ENCODE results near the gene DUOX2.

The DUOX2 gene

DNA sequence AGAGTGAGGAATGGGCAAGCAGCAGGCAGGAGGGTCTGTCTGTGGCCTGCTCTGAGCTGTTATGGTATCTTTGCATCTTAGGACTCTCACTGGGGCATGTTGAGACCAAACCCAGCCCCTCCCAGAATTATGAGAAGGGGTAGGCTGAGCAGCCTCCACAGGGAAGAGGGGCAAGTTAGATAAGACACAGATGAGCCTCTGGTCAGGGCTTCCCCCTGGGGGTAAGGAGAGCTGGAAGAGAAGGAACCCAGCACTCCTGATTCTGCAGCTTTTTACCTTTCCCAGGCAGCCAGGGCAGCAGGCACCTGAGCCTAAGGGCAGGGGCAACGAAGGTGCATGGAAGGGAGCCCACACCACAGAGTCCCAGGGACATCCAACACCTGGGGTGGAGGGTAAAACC, 35.1 kb upstream of the DUOX2 start:
- H3K27me3 ChIP-seq (ENCODE audit: control insufficient read depth, insufficient read depth, low read length) = no peaks in the 10 kb centered on the region
- H3K36me3 ChIP-seq (ENCODE audit: control insufficient read depth, insufficient read depth, low read length) = no peaks in the 10 kb centered on the region
- H3K4me1 ChIP-seq (ENCODE audit: control insufficient read depth, insufficient read depth, low read length) = no peaks in the 10 kb centered on the region
- no peak overlapping the region for H3K27ac ChIP-seq (ENCODE audit: low read depth, low read length)
- no peak overlapping the region for H3K9ac ChIP-seq (ENCODE audit: low read depth, low read length)
- H3K4me3 ChIP-seq (ENCODE audit: low read depth, low read length) = no peak overlapping the region
- H3K9me3 ChIP-seq (ENCODE audit: control insufficient read depth, insufficient read depth, low read length) = no peaks in the 10 kb centered on the region

DNA sequence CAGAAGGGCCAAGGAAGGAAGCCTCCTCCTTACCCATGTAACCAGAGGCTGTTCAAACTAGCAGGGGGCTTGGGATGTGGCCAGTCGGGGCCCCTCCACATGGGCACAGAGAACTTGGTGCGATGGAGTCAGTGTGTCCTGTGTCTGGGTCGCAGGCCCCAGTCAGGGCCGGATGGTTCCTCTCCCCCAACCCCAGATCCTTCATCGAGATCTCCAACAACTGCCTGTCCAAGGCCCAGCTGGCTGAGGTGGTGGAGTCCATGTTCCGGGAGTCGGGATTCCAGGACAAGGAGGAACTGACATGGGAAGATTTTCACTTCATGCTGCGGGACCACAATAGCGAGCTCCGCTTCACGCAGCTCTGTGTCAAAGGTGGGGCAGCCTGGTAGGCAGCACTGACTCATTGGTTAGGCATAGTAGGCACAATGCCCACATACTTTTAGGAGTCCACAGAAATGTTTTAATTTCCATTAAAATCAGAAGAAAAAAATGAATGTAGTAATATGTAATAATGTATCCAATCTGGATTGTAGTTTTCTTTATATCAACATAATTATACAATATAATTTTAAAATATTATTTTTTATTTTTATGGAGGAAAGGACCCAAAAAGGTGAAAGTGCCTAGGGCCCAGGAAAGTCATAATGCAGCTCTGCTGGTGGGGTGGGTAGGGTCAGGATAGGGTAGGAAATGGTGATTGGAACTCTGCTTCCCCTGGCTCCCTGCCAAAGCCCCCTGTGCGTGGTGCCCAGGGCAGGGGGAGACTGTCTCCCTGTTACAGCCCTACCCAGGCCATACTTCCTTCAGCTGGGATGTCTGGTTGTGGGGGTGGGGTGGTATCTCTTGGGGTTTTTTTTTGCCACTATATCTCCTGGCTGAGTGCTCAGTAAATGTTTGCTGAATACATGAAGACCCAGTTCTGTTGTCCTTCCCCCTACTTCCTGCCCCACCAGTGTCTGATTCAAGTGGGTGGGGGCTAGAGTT, 34.4 kb upstream of the DUOX2 start:
- Histone ChIP-seq H3K4me3 (ENCODE audit: low read depth, low read length) (no peak overlapping the region), H3K27ac (ENCODE audit: low read depth, low read length) (no peak overlapping the region), H3K9ac (ENCODE audit: low read depth, low read length) (no peak overlapping the region)

DNA sequence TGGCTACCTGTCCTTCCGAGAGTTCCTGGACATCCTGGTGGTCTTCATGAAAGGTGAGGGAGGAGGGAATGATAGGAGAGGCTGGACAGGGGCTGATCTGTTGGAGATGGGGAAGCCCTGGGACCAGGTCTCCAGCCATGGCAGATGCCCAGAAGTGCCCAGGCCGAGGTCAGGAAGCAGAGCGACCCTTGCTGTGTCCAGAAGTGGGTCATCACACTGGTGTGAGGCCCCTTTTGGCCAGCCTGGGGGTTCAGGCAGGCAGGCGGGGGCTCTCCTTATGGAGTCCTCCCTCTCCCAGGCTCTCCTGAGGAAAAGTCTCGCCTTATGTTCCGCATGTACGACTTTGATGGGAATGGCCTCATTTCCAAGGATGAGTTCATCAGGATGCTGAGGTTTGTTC, 33.6 kb upstream of the DUOX2 start:
- Histone ChIP-seq H3K4me1 (ENCODE audit: control insufficient read depth, insufficient read depth, low read length) (no peaks in the 10 kb centered on the region), H3K9me3 (ENCODE audit: control insufficient read depth, insufficient read depth, low read length) (no peaks in the 10 kb centered on the region), H3K4me3 (ENCODE audit: low read depth, low read length) (no peak overlapping the region), H3K27ac (ENCODE audit: low read depth, low read length) (no peak overlapping the region), H3K27me3 (ENCODE audit: control insufficient read depth, insufficient read depth, low read length) (no peaks in the 10 kb centered on the region; the same call in 1 of the 2 replicates), H3K36me3 (ENCODE audit: control insufficient read depth, insufficient read depth, low read length) (no peaks in the 10 kb centered on the region), H3K9ac (ENCODE audit: low read depth, low read length) (no peak overlapping the region)

More for the DNA sequence above, 34.4 kb upstream of the DUOX2 start:
- Histone ChIP-seq H3K4me1 (ENCODE audit: control insufficient read depth, insufficient read depth, low read length) (no peaks in the 10 kb centered on the region), H3K36me3 (ENCODE audit: control insufficient read depth, insufficient read depth, low read length) (no peaks in the 10 kb centered on the region), H3K9me3 (ENCODE audit: control insufficient read depth, insufficient read depth, low read length) (no peaks in the 10 kb centered on the region), H3K27me3 (ENCODE audit: control insufficient read depth, insufficient read depth, low read length) (no peaks in the 10 kb centered on the region; the same call in 1 of the 2 replicates)

DNA sequence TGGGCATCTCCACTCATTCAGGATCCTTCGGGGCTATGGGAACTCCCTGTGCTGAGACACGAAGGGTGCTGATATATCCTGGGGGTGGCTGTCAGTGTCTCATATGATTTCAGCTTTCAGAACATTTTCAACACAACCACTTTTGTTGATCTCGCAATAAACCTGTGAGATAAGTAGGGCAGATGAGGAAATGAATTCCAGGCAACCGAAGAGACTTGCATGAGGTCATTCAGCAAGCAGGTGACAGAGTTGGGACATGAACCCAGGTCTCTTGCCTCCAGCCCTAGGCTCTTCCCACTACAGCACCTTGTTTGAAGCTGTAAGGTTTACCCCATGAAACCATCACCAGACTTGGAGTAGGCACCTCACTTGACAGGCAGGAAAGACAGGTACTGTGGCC, 32.4 kb upstream of the DUOX2 start:
- Histone ChIP-seq H3K9me3 (ENCODE audit: control insufficient read depth, insufficient read depth, low read length) (no peaks in the 10 kb centered on the region), H3K27ac (ENCODE audit: low read depth, low read length) (no peak overlapping the region)

DNA sequence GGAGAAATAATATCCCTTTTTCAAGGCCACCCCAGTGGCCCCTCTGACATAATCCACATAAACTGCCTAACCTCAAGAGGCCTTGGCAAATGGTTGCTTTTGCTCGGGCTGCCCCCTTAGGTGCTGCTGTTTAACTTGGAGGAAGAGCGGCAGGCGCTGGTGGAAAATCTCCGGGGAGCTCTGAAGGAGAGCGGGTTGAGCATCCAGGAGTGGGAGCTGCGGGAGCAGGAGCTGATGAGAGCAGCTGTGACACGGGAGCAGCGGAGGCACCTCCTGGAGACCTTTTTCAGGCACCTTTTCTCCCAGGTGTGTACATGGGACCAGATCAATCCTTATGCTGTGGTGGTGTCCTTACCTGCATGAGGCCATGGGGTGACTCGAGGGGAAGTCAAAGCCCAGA, 30.8 kb upstream of the DUOX2 start:
- no peaks in the 10 kb centered on the region; the same call in 1 of the 2 replicates for H3K27me3 ChIP-seq (ENCODE audit: control insufficient read depth, insufficient read depth, low read length)
- H3K9me3 ChIP-seq (ENCODE audit: control insufficient read depth, insufficient read depth, low read length) = no peaks in the 10 kb centered on the region
- H3K4me3 ChIP-seq (ENCODE audit: low read depth, low read length) = no peak overlapping the region
- H3K4me1 ChIP-seq (ENCODE audit: control insufficient read depth, insufficient read depth, low read length) = no peaks in the 10 kb centered on the region
- no peak overlapping the region for H3K27ac ChIP-seq (ENCODE audit: low read depth, low read length)
- no peak overlapping the region for H3K9ac ChIP-seq (ENCODE audit: low read depth, low read length)
- H3K36me3 ChIP-seq (ENCODE audit: control insufficient read depth, insufficient read depth, low read length) = no peaks in the 10 kb centered on the region

More for the DNA sequence above, 32.4 kb upstream of the DUOX2 start:
- no peak overlapping the region for H3K9ac ChIP-seq (ENCODE audit: low read depth, low read length)
- no peaks in the 10 kb centered on the region for H3K36me3 ChIP-seq (ENCODE audit: control insufficient read depth, insufficient read depth, low read length)
- H3K27me3 ChIP-seq (ENCODE audit: control insufficient read depth, insufficient read depth, low read length) = no peaks in the 10 kb centered on the region; the same call in 1 of the 2 replicates
- no peaks in the 10 kb centered on the region for H3K4me1 ChIP-seq (ENCODE audit: control insufficient read depth, insufficient read depth, low read length)
- H3K4me3 ChIP-seq (ENCODE audit: low read depth, low read length) = no peak overlapping the region

DNA sequence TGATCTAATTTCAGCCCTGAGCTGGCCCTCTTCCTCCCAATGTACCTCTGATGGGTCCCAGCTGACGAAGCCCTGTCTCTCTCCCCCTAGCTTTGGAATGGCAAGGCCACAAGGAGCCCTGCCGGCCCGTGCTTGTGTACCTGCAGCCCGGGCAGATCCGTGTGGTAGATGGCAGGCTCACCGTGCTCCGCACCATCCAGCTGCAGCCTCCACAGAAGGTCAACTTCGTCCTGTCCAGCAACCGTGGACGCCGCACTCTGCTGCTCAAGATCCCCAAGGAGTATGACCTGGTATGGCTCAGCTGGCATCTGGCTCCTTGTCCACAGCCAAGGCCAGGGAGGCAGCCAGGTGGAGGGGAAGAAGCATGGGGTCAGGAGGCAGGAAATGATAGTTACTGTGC, 30.0 kb upstream of the DUOX2 start:
- no peak overlapping the region for H3K4me3 ChIP-seq (ENCODE audit: low read depth, low read length)
- H3K27me3 ChIP-seq (ENCODE audit: control insufficient read depth, insufficient read depth, low read length) = no peaks in the 10 kb centered on the region; the same call in 1 of the 2 replicates
- no peak overlapping the region for H3K27ac ChIP-seq (ENCODE audit: low read depth, low read length)
- H3K9ac ChIP-seq (ENCODE audit: low read depth, low read length) = no peak overlapping the region
- H3K36me3 ChIP-seq (ENCODE audit: control insufficient read depth, insufficient read depth, low read length) = no peaks in the 10 kb centered on the region
- H3K4me1 ChIP-seq (ENCODE audit: control insufficient read depth, insufficient read depth, low read length) = no peaks in the 10 kb centered on the region
- H3K9me3 ChIP-seq (ENCODE audit: control insufficient read depth, insufficient read depth, low read length) = no peaks in the 10 kb centered on the region

DNA sequence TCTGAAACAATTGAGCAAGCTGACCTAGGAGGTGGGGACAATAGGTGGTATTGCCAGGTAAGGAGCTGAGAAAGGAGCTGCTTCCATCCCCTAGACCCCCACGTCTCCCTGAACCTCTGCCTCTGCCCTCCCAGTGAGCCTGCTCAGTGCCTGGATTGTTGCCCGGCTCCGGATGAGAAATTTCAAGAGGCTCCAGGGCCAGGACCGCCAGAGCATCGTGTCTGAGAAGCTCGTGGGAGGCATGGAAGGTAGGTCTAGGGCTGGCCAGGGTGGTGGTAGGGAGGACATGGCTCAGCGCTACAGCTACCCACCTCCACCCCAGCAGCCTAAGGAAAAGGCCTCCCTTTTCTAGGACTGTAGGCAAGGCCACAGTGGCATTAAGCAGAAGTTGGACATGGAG, 29.1 kb upstream of the DUOX2 start:
- Histone ChIP-seq H3K27ac (ENCODE audit: low read depth, low read length) (no peak overlapping the region), H3K27me3 (ENCODE audit: control insufficient read depth, insufficient read depth, low read length) (peaks cover 4% of the 10 kb centered on the region), H3K4me3 (ENCODE audit: low read depth, low read length) (no peak overlapping the region), H3K36me3 (ENCODE audit: control insufficient read depth, insufficient read depth, low read length) (no peaks in the 10 kb centered on the region), H3K9me3 (ENCODE audit: control insufficient read depth, insufficient read depth, low read length) (no peaks in the 10 kb centered on the region), H3K9ac (ENCODE audit: low read depth, low read length) (no peak overlapping the region), H3K4me1 (ENCODE audit: control insufficient read depth, insufficient read depth, low read length) (no peaks in the 10 kb centered on the region)

DNA sequence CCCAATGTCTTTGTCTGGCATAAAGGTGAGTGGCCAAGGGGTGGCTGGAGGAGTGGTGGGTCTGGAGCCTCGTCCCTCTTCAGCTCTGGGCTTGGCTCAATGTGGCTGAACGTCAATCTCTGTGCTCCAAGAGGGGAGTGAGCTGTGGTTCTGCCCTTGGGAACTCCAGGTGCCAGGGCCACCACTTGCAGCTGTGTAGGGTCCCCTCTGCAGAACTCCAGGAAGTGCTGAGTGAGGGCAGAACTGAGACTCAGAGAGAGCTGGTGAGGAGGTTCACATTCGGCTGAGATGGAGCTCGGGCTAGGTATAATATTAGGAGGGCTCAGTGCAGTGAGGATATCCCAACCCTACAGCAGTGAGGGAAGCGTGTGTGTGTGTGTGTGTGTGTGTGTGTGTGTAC, 27.4 kb upstream of the DUOX2 start:
- no peaks in the 10 kb centered on the region for H3K9me3 ChIP-seq (ENCODE audit: control insufficient read depth, insufficient read depth, low read length)
- no peak overlapping the region for H3K4me3 ChIP-seq (ENCODE audit: low read depth, low read length)
- H3K4me1 ChIP-seq (ENCODE audit: control insufficient read depth, insufficient read depth, low read length) = no peaks in the 10 kb centered on the region
- H3K27me3 ChIP-seq (ENCODE audit: control insufficient read depth, insufficient read depth, low read length) = peaks cover 18% of the 10 kb centered on the region
- no peak overlapping the region for H3K27ac ChIP-seq (ENCODE audit: low read depth, low read length)
- H3K36me3 ChIP-seq (ENCODE audit: control insufficient read depth, insufficient read depth, low read length) = no peaks in the 10 kb centered on the region
- no peak overlapping the region for H3K9ac ChIP-seq (ENCODE audit: low read depth, low read length)

DNA sequence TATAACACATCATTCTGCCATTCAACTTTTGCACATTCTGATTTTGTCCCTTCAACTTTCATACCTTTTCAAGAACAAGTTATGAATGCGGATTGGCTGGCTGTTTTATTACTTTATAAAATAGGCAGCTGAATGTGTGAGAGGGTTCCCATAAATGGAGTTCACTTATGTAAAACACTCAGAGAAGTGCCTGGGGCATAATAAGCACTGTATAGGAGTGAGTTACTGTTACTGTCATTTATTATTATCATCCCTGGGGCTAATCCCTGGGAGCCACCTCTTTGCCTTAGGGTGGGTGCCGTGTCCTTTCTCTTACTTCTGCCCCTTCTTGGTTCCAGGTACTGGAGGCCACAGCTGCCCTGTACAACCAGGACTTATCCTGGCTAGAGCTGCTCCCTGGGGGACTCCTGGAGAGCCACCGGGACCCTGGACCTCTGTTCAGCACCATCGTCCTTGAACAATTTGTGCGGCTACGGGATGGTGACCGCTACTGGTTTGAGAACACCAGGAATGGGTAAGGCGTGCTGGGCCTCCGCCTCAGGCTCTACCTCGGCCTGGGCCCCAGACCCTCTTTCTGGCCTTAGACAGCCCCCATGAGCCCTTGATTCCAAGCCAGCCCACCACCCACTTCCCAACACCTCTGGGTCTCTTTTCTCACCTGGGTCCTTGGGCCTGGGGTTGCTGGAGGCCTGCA, 26.7 kb upstream of the DUOX2 start:
- Histone ChIP-seq H3K9me3 (ENCODE audit: control insufficient read depth, insufficient read depth, low read length) (no peaks in the 10 kb centered on the region), H3K4me1 (ENCODE audit: control insufficient read depth, insufficient read depth, low read length) (no peaks in the 10 kb centered on the region), H3K36me3 (ENCODE audit: control insufficient read depth, insufficient read depth, low read length) (no peaks in the 10 kb centered on the region), H3K27me3 (ENCODE audit: control insufficient read depth, insufficient read depth, low read length) (peaks cover 24% of the 10 kb centered on the region), H3K9ac (ENCODE audit: low read depth, low read length) (no peak overlapping the region), H3K4me3 (ENCODE audit: low read depth, low read length) (no peak overlapping the region), H3K27ac (ENCODE audit: low read depth, low read length) (no peak overlapping the region)

DNA sequence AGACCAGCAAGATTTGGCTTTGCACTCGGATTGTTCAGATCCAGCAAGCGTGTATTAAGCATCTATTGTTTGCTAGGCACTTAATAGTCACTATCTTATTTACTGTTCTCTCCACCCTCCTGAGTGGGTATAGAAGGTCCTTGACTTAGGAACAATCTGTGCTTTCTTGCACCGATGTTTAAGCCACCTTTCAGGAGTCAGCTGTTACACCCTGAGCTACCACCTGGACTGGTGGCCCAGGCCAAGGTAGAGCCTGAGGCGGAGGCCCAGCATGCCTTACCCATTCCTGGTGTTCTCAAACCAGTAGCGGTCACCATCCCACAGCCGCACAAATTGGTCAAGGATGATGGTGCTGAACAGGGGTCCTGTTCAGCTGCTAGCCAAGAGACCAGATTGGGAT, 25.8 kb upstream of the DUOX2 start:
- Histone ChIP-seq H3K4me1 (ENCODE audit: control insufficient read depth, insufficient read depth, low read length) (no peaks in the 10 kb centered on the region), H3K9me3 (ENCODE audit: control insufficient read depth, insufficient read depth, low read length) (no peaks in the 10 kb centered on the region), H3K4me3 (ENCODE audit: low read depth, low read length) (no peak overlapping the region), H3K9ac (ENCODE audit: low read depth, low read length) (no peak overlapping the region), H3K27me3 (ENCODE audit: control insufficient read depth, insufficient read depth, low read length) (peaks cover 32% of the 10 kb centered on the region), H3K27ac (ENCODE audit: low read depth, low read length) (no peak overlapping the region), H3K36me3 (ENCODE audit: control insufficient read depth, insufficient read depth, low read length) (no peaks in the 10 kb centered on the region)
